Mammary epithelial cell (primary cell): ENCODE results near the gene C16orf74.

Source experiments
- CTCF ChIP-seq, 2 donors: IDR thresholded peaks in 1 of 2; conservative IDR thresholded peaks in 1 of 2; 2 replicates each; pipeline ENCODE4 v1.5.1; 2011 to 2012; ENCODE audit warnings: inconsistent platforms in 2 of 2, low read length in 2 of 2, mild to moderate bottlenecking in 2 of 2, control low read depth in 1 of 2, low read depth in 1 of 2; ENCODE audit not compliant: insufficient read depth in 1 of 2; ENCODE audit errors: extremely low read depth in 1 of 2
- EZH2 ChIP-seq: IDR thresholded peaks from 2 replicates; pipeline ENCODE4 v1.6.1; 2012; ENCODE audit warnings: low read length, inconsistent platforms, borderline replicate concordance

DNA sequence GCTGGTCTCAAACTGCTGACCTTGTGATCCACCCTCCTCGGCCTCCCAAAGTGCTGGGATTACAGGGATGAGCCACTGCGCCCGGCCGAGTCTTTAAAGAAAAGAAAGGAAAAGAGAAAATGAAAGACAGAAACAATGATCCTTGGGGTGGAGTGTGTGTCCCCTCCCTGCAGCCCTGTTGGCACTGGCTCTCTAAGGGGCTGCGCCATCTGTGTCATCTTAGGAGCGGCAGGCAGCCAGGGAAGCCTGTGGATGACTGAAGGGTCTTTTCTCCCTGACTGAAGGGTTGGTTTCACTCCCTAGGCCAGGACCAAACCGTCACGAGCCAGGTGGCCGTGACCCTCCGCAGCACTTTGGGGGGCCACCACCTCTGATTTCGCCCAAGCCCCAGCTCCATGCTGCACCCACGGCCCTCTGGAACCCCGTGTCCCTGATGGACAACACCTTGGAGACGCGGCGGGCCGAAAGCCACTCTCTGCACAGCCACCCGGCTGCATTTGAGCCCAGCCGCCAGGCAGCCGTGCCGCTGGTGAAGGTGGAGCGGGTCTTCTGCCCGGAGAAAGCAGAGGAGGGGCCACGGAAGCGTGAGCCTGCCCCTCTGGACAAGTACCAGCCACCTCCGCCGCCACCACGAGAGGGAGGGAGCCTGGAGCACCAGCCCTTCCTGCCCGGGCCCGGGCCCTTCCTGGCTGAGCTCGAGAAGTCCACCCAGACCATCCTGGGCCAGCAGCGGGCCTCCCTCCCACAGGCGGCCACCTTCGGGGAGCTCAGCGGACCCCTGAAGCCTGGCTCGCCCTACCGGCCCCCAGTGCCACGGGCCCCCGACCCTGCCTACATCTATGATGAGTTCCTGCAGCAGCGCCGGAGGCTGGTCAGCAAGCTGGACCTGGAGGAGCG, 89.8 kb downstream of the C16orf74 start:
- TF ChIP-seq CTCF (conservative IDR thresholded peaks at IDR 0.05 in 1 of 2, IDR thresholded peaks at IDR 0.05 in 1 of 2; ENCODE audit: extremely low read depth in 1 of 2, insufficient read depth in 1 of 2, low read depth in 1 of 2, low read length in 2 of 2) (no peak), EZH2 (no peak)
